Endothelial cell (in vitro differentiated cells): ENCODE data around the gene FRMPD4. TPM values are rescaled to one million over a fixed set of nuclear protein-coding genes. Genes with fewer than 3 reads are reported as not detected.

Source experiments
- DNase-seq: peaks from one replicate; pipeline ENCODE4 v3.0.0; 2021; ENCODE audit warnings: low spot score
- H3K27ac Mint-ChIP-seq: one replicate; pipeline ENCODE4 v1.8.0; 2021; ENCODE audit warnings: mixed read lengths, inconsistent platforms; ENCODE audit not compliant: unreplicated experiment
- H3K27me3 Mint-ChIP-seq: one replicate; pipeline ENCODE4 v1.8.0; 2021; ENCODE audit warnings: mild to moderate bottlenecking, moderate library complexity, mixed read lengths, inconsistent platforms; ENCODE audit not compliant: unreplicated experiment
- H3K36me3 Mint-ChIP-seq: one replicate; pipeline ENCODE4 v1.8.0; 2021; ENCODE audit warnings: mild to moderate bottlenecking, low read depth, mixed read lengths, inconsistent platforms; ENCODE audit not compliant: unreplicated experiment
- H3K4me1 Mint-ChIP-seq: one replicate; pipeline ENCODE4 v1.8.0; 2021; ENCODE audit warnings: mild to moderate bottlenecking, mixed read lengths, inconsistent platforms; ENCODE audit not compliant: unreplicated experiment
- H3K4me3 Mint-ChIP-seq: one replicate; pipeline ENCODE4 v1.8.0; 2021; ENCODE audit warnings: mild to moderate bottlenecking, mixed read lengths, inconsistent platforms; ENCODE audit not compliant: unreplicated experiment
- H3K9me3 Mint-ChIP-seq: one replicate; pipeline ENCODE4 v1.8.0; 2021; ENCODE audit warnings: mixed read lengths, inconsistent platforms; ENCODE audit not compliant: unreplicated experiment
- CTCF ChIP-seq: fragments of 200-600 bp; sonication (generic); IDR thresholded peaks from one replicate; pipeline ENCODE4 v1.5.0; 2021; ENCODE audit warnings: antibody characterized with exemption; ENCODE audit not compliant: unreplicated experiment
- total RNA-seq: library from RNA; stranded (reverse); fragmentation: NEBNext Ultra II Directional; extraction: Animal tissue kit (Norgen Biotek cat#: 25700); gene quantifications from one replicate; pipeline ENCODE4 v1.2.1, GENCODE V29; 2021; ENCODE audit not compliant: unreplicated experiment

FRMPD4 gene
- total RNA-seq, 1 donor from 2014 or later: 0.03 TPM

GRCh38 chrX:12228862-12229261, 90.6 kb downstream of the FRMPD4 start:
- no peaks in the 10 kb centered on the region for H3K4me1 Mint-ChIP-seq
- H3K36me3 Mint-ChIP-seq: no peaks in the 10 kb centered on the region
- TF ChIP-seq CTCF: no peak
- no peak overlapping the region for H3K4me3 Mint-ChIP-seq
- DNase-seq: no peak
- H3K27ac Mint-ChIP-seq: no peak overlapping the region
- H3K9me3 Mint-ChIP-seq: no peaks in the 10 kb centered on the region
- H3K27me3 Mint-ChIP-seq: peaks cover 3% of the 10 kb centered on the region

- H3K27me3 Mint-ChIP-seq: peaks cover 3% of the 10 kb centered on the region
- DNase-seq: no peak
- no peaks in the 10 kb centered on the region for H3K36me3 Mint-ChIP-seq
- no peaks in the 10 kb centered on the region for H3K9me3 Mint-ChIP-seq
- TF ChIP-seq CTCF: no peak
- no peaks in the 10 kb centered on the region for H3K4me1 Mint-ChIP-seq
- no peak overlapping the region for H3K4me3 Mint-ChIP-seq
- H3K27ac Mint-ChIP-seq: no peak overlapping the region
Measured at GRCh38 chrX:12229986-12230385, 91.7 kb downstream of the FRMPD4 start.

GRCh38 chrX:12234534-12235329, 96.5 kb downstream of the FRMPD4 start:
- no peak for TF ChIP-seq CTCF
- H3K36me3 Mint-ChIP-seq: no peaks in the 10 kb centered on the region
- no peak overlapping the region for H3K27ac Mint-ChIP-seq
- no peaks in the 10 kb centered on the region for H3K9me3 Mint-ChIP-seq
- H3K27me3 Mint-ChIP-seq: peaks cover 2% of the 10 kb centered on the region
- DNase-seq: no peak
- H3K4me1 Mint-ChIP-seq: no peaks in the 10 kb centered on the region
- no peak overlapping the region for H3K4me3 Mint-ChIP-seq

GRCh38 chrX:12236156-12236555, 97.9 kb downstream of the FRMPD4 start:
- H3K9me3 Mint-ChIP-seq: no peaks in the 10 kb centered on the region

More at GRCh38 chrX:12236156-12236555, 97.9 kb downstream of the FRMPD4 start:
- Mint-ChIP-seq H3K36me3 (no peaks in the 10 kb centered on the region), H3K4me1 (no peaks in the 10 kb centered on the region), H3K27me3 (no peaks in the 10 kb centered on the region), H3K4me3 (no peak overlapping the region), H3K27ac (no peak overlapping the region)
- DNase-seq: no peak
- no peak for TF ChIP-seq CTCF
